ENCODE measurements around the gene HNRNPA1L2. TPM values are rescaled to one million over a fixed set of nuclear protein-coding genes. Genes with fewer than 3 reads are reported as not detected.
"Not testable (repeated sequence)": the region's sequence is repeated elsewhere in the genome, so short reads cannot be mapped to it uniquely, and the experiment has no call there.

HNRNPA1L2 gene
- total RNA-seq, 1 donor from 2014 or later: 2.0 TPM

- intact Hi-C loops (cut with micrococcal nuclease): no loop called here
- ATAC-seq: no peak
- DNase-seq: no peak
Observed at GRCh38 chr13:52638666-52639328, 3.4 kb upstream of the HNRNPA1L2 start.

GRCh38 chr13:52644108-52644507 lies 1.9 kb downstream of the HNRNPA1L2 start:
- no peak for DNase-seq
- peak; percentile 51 for ATAC-seq
- intact Hi-C loops (cut with micrococcal nuclease): no loop called here

- intact Hi-C loops (cut with micrococcal nuclease): no loop called here
- ATAC-seq (no peak), DNase-seq (no peak)
Observed at GRCh38 chr13:52646967-52647366, 4.7 kb downstream of the HNRNPA1L2 start.

- ATAC-seq (no peak), DNase-seq (no peak)
- intact Hi-C loops (cut with micrococcal nuclease): no loop called here
Observed at GRCh38 chr13:52650731-52651130, 8.5 kb downstream of the HNRNPA1L2 start.

- peak; percentile 40 for ATAC-seq
- DNase-seq: no peak
- intact Hi-C loops (cut with micrococcal nuclease): no loop called here
Observed at GRCh38 chr13:52651897-52652195, 9.6 kb downstream of the HNRNPA1L2 start.

GRCh38 chr13:52652196-52652979 lies 10.2 kb downstream of the HNRNPA1L2 start, which contains the start of gene SUGT1:
SUGT1 (plus strand) TSS chr13:52652836; CDS start chr13:52652921, 85 bp downstream.
- intact Hi-C loops (cut with micrococcal nuclease): no loop called here
- DNase-seq (peak; percentile 99), ATAC-seq (peak; percentile 100)

GRCh38 chr13:52652980-52653303 lies 10.7 kb downstream of the HNRNPA1L2 start:
- peak; percentile 29 for ATAC-seq
- DNase-seq: no peak
- intact Hi-C loops (cut with micrococcal nuclease): no loop called here

- ATAC-seq (no peak), DNase-seq (no peak)
- intact Hi-C loops (cut with micrococcal nuclease): no loop called here
Observed at GRCh38 chr13:52659340-52659739, 17.1 kb downstream of the HNRNPA1L2 start.

- ATAC-seq (no peak), DNase-seq (no peak)
- intact Hi-C loops (cut with micrococcal nuclease): no loop called here
Observed at GRCh38 chr13:52664272-52664671, 22.0 kb downstream of the HNRNPA1L2 start.

GRCh38 chr13:52665325-52665724 lies 23.1 kb downstream of the HNRNPA1L2 start:
- DNase-seq (no peak), ATAC-seq (no peak)
- intact Hi-C loops (cut with micrococcal nuclease): no loop called here

GRCh38 chr13:52669677-52670076 lies 27.4 kb downstream of the HNRNPA1L2 start:
- intact Hi-C loops (cut with micrococcal nuclease): no loop called here
- ATAC-seq: no peak
- DNase-seq: no peak

GRCh38 chr13:52670726-52671125 lies 28.5 kb downstream of the HNRNPA1L2 start:
- intact Hi-C loops (cut with micrococcal nuclease): no loop called here
- no peak for ATAC-seq

GRCh38 chr13:52673465-52673864 lies 31.2 kb downstream of the HNRNPA1L2 start:
- intact Hi-C loops (cut with micrococcal nuclease): no loop called here
- no peak for DNase-seq
- no peak for ATAC-seq

More at GRCh38 chr13:52670726-52671125, 28.5 kb downstream of the HNRNPA1L2 start:
- no peak for DNase-seq

GRCh38 chr13:52677823-52678222 lies 35.6 kb downstream of the HNRNPA1L2 start:
- ATAC-seq: no peak
- intact Hi-C loops (cut with micrococcal nuclease): no loop called here

GRCh38 chr13:52685806-52686205 lies 43.6 kb downstream of the HNRNPA1L2 start:
- intact Hi-C loops (cut with micrococcal nuclease); ATAC-seq; DNase-seq: not testable (repeated sequence)

More at GRCh38 chr13:52677823-52678222, 35.6 kb downstream of the HNRNPA1L2 start:
- no peak for DNase-seq

GRCh38 chr13:52686376-52686775 lies 44.1 kb downstream of the HNRNPA1L2 start:
- ATAC-seq (no peak), DNase-seq (no peak)
- intact Hi-C loops (cut with micrococcal nuclease): no loop called here

Other genes with a start within 250 kb of the HNRNPA1L2 start
- gene THSD1, start 236.3 kb upstream of the HNRNPA1L2 start, total RNA-seq: 5.0 TPM
- 34.7 TPM for gene VPS36, start 191.8 kb upstream of the HNRNPA1L2 start, total RNA-seq
- gene CKAP2, start 187.0 kb upstream of the HNRNPA1L2 start, total RNA-seq: 7.2 TPM
- 59.3 TPM for gene SUGT1, start 10.4 kb downstream of the HNRNPA1L2 start, total RNA-seq
- not detected for gene CNMD, start 97.4 kb downstream of the HNRNPA1L2 start, total RNA-seq
- not detected for gene PCDH8, start 206.2 kb downstream of the HNRNPA1L2 start, total RNA-seq

Measured in left ventricle myocardium superior (tissue), 1 donor.